ENCODE results near the gene ITPRID1. TPM values are rescaled to one million over a fixed set of nuclear protein-coding genes. Genes with fewer than 3 reads are reported as not detected.

ITPRID1 gene
- total RNA-seq, 1 experiment from 2014 or later = not detected

GRCh38 chr7:31518766-31519165, 4.9 kb downstream of the ITPRID1 start:
- ChIA-PET POLR2A (no interaction called here), CTCF (no interaction called here)
- Histone ChIP-seq H3K27me3 (ENCODE audit: control insufficient read depth, insufficient read depth, low read length) (no peaks in the 10 kb centered on the region), H3K36me3 (ENCODE audit: control insufficient read depth, insufficient read depth, low read length) (no peaks in the 10 kb centered on the region), H3K4me3 (ENCODE audit: low read depth in 2 of 2, low read length in 2 of 2) (no peak overlapping the region), H3K27ac (ENCODE audit: low read length) (no peak overlapping the region), H3K9me3 (ENCODE audit: control insufficient read depth, insufficient read depth, low read depth, low read length) (no peaks in the 10 kb centered on the region), H3K4me1 (ENCODE audit: control insufficient read depth, insufficient read depth, low read length) (no peaks in the 10 kb centered on the region)
- in situ Hi-C loops (cut with HindIII; ENCODE audit: low pct_unique_long_range_greater_than_20kb, low sequenced_read_pairs) (no loop called here), intact Hi-C loops (cut with micrococcal nuclease; ENCODE audit: unreplicated experiment) (no loop called here)
- no TSS peak for BruUV-seq (replicated peaks)
- ATAC-seq (no peak), DNase-seq (ENCODE audit: low read depth, low spot score) (no peak)
- TF ChIP-seq, protein P1, sequence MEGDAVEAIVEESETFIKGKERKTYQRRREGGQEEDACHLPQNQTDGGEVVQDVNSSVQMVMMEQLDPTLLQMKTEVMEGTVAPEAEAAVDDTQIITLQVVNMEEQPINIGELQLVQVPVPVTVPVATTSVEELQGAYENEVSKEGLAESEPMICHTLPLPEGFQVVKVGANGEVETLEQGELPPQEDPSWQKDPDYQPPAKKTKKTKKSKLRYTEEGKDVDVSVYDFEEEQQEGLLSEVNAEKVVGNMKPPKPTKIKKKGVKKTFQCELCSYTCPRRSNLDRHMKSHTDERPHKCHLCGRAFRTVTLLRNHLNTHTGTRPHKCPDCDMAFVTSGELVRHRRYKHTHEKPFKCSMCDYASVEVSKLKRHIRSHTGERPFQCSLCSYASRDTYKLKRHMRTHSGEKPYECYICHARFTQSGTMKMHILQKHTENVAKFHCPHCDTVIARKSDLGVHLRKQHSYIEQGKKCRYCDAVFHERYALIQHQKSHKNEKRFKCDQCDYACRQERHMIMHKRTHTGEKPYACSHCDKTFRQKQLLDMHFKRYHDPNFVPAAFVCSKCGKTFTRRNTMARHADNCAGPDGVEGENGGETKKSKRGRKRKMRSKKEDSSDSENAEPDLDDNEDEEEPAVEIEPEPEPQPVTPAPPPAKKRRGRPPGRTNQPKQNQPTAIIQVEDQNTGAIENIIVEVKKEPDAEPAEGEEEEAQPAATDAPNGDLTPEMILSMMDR (IDR thresholded peaks at IDR 0.05) = no peak
- TF ChIP-seq SIN3A (IDR thresholded peaks at IDR 0.05; ENCODE audit: borderline replicate concordance, insufficient read depth, low read depth, low read length) (no peak), POLR2AphosphoS5 (IDR thresholded peaks at IDR 0.05; ENCODE audit: low read depth, low read length) (no peak), REST (IDR thresholded peaks at IDR 0.05; ENCODE audit: insufficient read depth in 1 of 2, low read depth in 2 of 2, low read length in 1 of 2) (no peak), TCF7L2 (IDR thresholded peaks at IDR 0.05; ENCODE audit: low read depth, low read length) (no peak)

- Histone ChIP-seq H3K9me3 (ENCODE audit: control insufficient read depth, insufficient read depth, low read depth, low read length) (no peaks in the 10 kb centered on the region), H3K4me3 (ENCODE audit: low read depth in 2 of 2, low read length in 2 of 2) (no peak overlapping the region), H3K36me3 (ENCODE audit: control insufficient read depth, insufficient read depth, low read length) (no peaks in the 10 kb centered on the region), H3K27me3 (ENCODE audit: control insufficient read depth, insufficient read depth, low read length) (no peaks in the 10 kb centered on the region), H3K27ac (ENCODE audit: low read length) (no peak overlapping the region), H3K4me1 (ENCODE audit: control insufficient read depth, insufficient read depth, low read length) (no peaks in the 10 kb centered on the region)
- CTCF ChIA-PET = no interaction called here
- TF ChIP-seq REST (IDR thresholded peaks at IDR 0.05; ENCODE audit: insufficient read depth in 1 of 2, low read depth in 2 of 2, low read length in 1 of 2) (no peak), POLR2AphosphoS5 (IDR thresholded peaks at IDR 0.05; ENCODE audit: low read depth, low read length) (no peak), TCF7L2 (IDR thresholded peaks at IDR 0.05; ENCODE audit: low read depth, low read length) (no peak), SIN3A (IDR thresholded peaks at IDR 0.05; ENCODE audit: borderline replicate concordance, insufficient read depth, low read depth, low read length) (no peak)
- TF ChIP-seq, protein P1 (IDR thresholded peaks at IDR 0.05) = no peak
- ATAC-seq (no peak), DNase-seq (ENCODE audit: low read depth, low spot score) (no peak)
- no TSS peak for BruUV-seq (replicated peaks)
- in situ Hi-C loops (cut with HindIII; ENCODE audit: low pct_unique_long_range_greater_than_20kb, low sequenced_read_pairs) = no loop called here
- intact Hi-C loops (cut with micrococcal nuclease; ENCODE audit: unreplicated experiment) = no loop called here
- POLR2A ChIA-PET = no interaction called here
Observed at GRCh38 chr7:31521336-31522010, 7.6 kb downstream of the ITPRID1 start.
